ENCODE results near the gene MACROH2A2.
"Not testable (repeated sequence)": the region's sequence is repeated elsewhere in the genome, so short reads cannot be mapped to it uniquely, and the experiment has no call there.

MACROH2A2 gene

DNA sequence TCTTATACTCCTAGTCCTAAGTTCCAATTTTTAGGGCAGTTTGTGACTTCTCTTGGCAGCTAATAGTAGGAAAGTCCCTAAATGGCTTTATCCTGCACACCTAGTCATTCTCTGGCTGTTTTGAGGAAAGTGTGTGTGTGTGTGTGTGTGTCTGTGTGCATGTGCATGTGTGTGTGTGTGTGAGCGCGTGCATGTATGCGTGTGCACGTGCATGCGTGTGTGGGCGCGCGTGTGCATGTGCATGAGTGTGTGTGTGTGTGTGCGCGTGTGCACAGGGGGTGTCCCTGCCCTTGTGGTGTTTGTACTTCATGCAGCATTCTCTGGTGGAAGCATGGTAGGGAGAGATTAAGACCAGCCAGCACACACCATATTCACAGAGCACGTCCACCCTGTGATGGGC, 18.2 kb downstream of the MACROH2A2 start:
- no peak for FAIRE-seq
- no peak for DNase-seq (ENCODE audit: insufficient read length)
- no peak for TF ChIP-seq TAF1 (IDR thresholded peaks at IDR 0.05; ENCODE audit: borderline replicate concordance, low read depth, low read length)
- TF ChIP-seq POLR2AphosphoS5 (IDR thresholded peaks at IDR 0.05; ENCODE audit: low read depth, low read length), result no peak
- no peak for TF ChIP-seq POLR2A (IDR thresholded peaks at IDR 0.05; ENCODE audit: low read depth, low read length)

- TF ChIP-seq POLR2AphosphoS5 (IDR thresholded peaks at IDR 0.05; ENCODE audit: low read depth, low read length), result no peak
- no peak for TF ChIP-seq TAF1 (IDR thresholded peaks at IDR 0.05; ENCODE audit: borderline replicate concordance, low read depth, low read length)
- TF ChIP-seq POLR2A (IDR thresholded peaks at IDR 0.05; ENCODE audit: low read depth, low read length), result no peak
- no peak for DNase-seq (ENCODE audit: insufficient read length)
- FAIRE-seq, result no peak
Observed at GRCh38 chr10:70074165-70074564, 21.5 kb downstream of the MACROH2A2 start.

- FAIRE-seq (no peak), DNase-seq (ENCODE audit: insufficient read length) (no peak)
- TF ChIP-seq POLR2A (IDR thresholded peaks at IDR 0.05; ENCODE audit: low read depth, low read length) (no peak), TAF1 (IDR thresholded peaks at IDR 0.05; ENCODE audit: borderline replicate concordance, low read depth, low read length) (no peak), POLR2AphosphoS5 (IDR thresholded peaks at IDR 0.05; ENCODE audit: low read depth, low read length) (no peak)
Observed at GRCh38 chr10:70074971-70075370, 22.3 kb downstream of the MACROH2A2 start.

GRCh38 chr10:70078329-70078728, 25.7 kb downstream of the MACROH2A2 start:
- no peak for DNase-seq (ENCODE audit: insufficient read length)
- TF ChIP-seq TAF1 (IDR thresholded peaks at IDR 0.05; ENCODE audit: borderline replicate concordance, low read depth, low read length) (no peak), POLR2A (IDR thresholded peaks at IDR 0.05; ENCODE audit: low read depth, low read length) (no peak), POLR2AphosphoS5 (IDR thresholded peaks at IDR 0.05; ENCODE audit: low read depth, low read length) (no peak)
- FAIRE-seq, result no peak

GRCh38 chr10:70078937-70079336, 26.3 kb downstream of the MACROH2A2 start:
- TF ChIP-seq POLR2A (IDR thresholded peaks at IDR 0.05; ENCODE audit: low read depth, low read length), result no peak
- no peak for TF ChIP-seq POLR2AphosphoS5 (IDR thresholded peaks at IDR 0.05; ENCODE audit: low read depth, low read length)
- TF ChIP-seq TAF1 (IDR thresholded peaks at IDR 0.05; ENCODE audit: borderline replicate concordance, low read depth, low read length), result no peak
- no peak for DNase-seq (ENCODE audit: insufficient read length)
- no peak for FAIRE-seq

- not testable (repeated sequence) for FAIRE-seq; DNase-seq (ENCODE audit: insufficient read length)
Observed at GRCh38 chr10:70080789-70081188, 28.1 kb downstream of the MACROH2A2 start.

DNA sequence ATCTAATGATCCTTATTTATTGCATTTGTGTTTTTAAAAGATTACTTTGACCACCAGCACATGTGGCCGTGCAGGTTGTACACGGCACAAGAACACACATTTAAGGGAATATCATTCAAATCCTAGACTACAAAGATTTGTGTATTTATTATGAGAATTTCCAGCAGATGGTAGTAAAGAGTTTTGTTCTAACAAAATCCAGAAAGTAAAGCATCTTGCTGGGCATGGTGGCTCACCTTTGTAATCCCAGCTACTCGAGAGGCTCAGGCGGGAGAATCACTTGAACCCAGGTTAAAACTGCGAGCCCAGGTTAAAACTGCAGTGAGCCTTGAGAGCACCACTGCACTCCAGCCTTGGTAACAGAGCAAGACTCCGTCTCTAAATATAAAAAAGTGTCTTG, 31.5 kb downstream of the MACROH2A2 start:
- DNase-seq (ENCODE audit: insufficient read length) (no peak), FAIRE-seq (no peak)
- TF ChIP-seq TAF1 (IDR thresholded peaks at IDR 0.05; ENCODE audit: borderline replicate concordance, low read depth, low read length) (no peak), POLR2A (IDR thresholded peaks at IDR 0.05; ENCODE audit: low read depth, low read length) (no peak)

DNA sequence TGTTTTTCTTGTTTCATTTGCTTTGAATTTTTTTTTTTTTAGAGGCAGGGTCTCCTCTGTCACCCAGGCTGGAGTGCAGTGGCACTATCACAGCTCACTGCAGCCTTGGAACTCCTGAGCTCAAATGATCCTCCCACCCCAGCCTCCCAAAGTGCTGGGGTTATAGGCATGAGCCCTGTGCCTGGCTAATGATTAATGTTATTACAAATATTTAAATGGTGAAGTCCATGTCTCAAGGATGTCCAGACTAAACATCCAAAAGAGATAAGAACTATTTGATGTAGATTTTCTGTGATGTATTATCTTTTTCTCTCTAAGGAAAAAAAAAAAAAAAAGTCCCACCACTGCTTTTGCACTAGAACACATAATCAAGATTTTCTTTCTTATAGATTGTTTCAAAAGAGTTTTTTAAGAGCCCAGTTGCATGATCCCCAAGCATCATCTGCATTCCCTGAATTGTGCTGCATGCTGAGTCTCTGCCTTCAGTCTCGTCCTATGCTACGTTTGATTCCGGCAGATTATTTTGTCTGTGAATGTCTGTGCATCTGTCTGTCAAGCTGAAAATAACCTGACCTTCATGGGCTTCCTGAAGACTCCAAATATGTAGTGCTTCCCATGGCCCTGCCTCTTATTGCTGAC, 33.4 kb downstream of the MACROH2A2 start:
- TF ChIP-seq POLR2A (IDR thresholded peaks at IDR 0.05; ENCODE audit: low read depth, low read length) (no peak), POLR2AphosphoS5 (IDR thresholded peaks at IDR 0.05; ENCODE audit: low read depth, low read length) (no peak), TAF1 (IDR thresholded peaks at IDR 0.05; ENCODE audit: borderline replicate concordance, low read depth, low read length) (no peak)
- no peak for FAIRE-seq
- DNase-seq (ENCODE audit: insufficient read length), result no peak

DNA sequence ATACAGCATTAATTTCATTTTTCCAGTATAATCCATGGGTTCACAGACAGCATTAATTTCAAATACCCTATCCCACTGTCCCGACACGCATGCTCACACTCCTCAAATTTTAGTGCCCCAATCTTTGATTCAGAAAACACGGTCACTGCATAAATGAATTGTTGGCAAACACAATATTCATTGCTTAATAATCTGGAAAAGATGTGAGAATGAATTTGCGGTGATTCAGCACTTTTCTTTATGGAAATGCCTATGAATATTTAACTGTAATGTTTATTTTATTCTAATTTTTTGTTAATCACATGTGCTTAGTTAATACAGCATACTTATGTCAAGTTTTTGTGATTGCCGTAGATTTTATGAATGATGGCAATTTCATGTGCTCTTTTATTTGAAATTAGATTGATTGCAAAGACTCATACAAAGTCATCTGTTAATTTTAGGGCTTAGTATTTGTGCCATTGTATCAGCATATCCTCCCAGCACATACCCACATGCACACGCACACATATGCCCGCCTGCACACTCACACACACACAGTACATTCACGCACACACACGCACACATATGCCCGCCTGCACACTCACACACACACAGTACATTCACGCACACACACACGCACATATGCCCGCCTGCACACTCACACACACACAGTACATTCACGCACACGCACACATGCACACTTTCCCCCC, 35.1 kb downstream of the MACROH2A2 start:
- DNase-seq (ENCODE audit: insufficient read length) (no peak), FAIRE-seq (no peak)
- no peak for TF ChIP-seq TAF1 (IDR thresholded peaks at IDR 0.05; ENCODE audit: borderline replicate concordance, low read depth, low read length)
- no peak for TF ChIP-seq POLR2A (IDR thresholded peaks at IDR 0.05; ENCODE audit: low read depth, low read length)
- no peak for TF ChIP-seq POLR2AphosphoS5 (IDR thresholded peaks at IDR 0.05; ENCODE audit: low read depth, low read length)

- TF ChIP-seq POLR2A (IDR thresholded peaks at IDR 0.05; ENCODE audit: low read depth, low read length), result no peak
- TF ChIP-seq TAF1 (IDR thresholded peaks at IDR 0.05; ENCODE audit: borderline replicate concordance, low read depth, low read length), result no peak
- TF ChIP-seq POLR2AphosphoS5 (IDR thresholded peaks at IDR 0.05; ENCODE audit: low read depth, low read length), result no peak
- DNase-seq (ENCODE audit: insufficient read length) (no peak), FAIRE-seq (no peak)
Observed at GRCh38 chr10:70088308-70088698, 35.7 kb downstream of the MACROH2A2 start.

GRCh38 chr10:70090013-70090412, 37.4 kb downstream of the MACROH2A2 start:
- no peak for DNase-seq (ENCODE audit: insufficient read length)
- no peak for TF ChIP-seq POLR2AphosphoS5 (IDR thresholded peaks at IDR 0.05; ENCODE audit: low read depth, low read length)
- TF ChIP-seq TAF1 (IDR thresholded peaks at IDR 0.05; ENCODE audit: borderline replicate concordance, low read depth, low read length), result no peak
- TF ChIP-seq POLR2A (IDR thresholded peaks at IDR 0.05; ENCODE audit: low read depth, low read length), result no peak
- FAIRE-seq, result no peak

DNA sequence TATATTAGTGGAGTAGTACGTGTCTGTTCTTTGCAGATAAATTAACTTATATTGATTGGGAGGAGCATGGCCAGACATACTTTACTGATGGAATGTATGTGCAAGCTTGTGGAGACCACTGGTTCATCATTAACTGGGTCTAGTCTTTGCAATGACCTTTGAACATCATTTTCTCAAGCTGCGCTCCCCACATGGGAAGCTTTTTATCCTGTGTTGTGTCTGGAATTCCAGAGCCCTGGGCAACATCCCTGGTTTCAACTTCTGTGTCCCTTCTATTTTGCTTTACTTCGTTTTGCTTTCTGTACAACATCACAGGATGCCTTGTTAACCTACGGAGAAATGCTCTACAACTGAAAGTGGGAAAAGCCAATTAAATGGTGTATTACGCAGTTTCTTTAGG, 38.3 kb downstream of the MACROH2A2 start:
- no peak for TF ChIP-seq POLR2A (IDR thresholded peaks at IDR 0.05; ENCODE audit: low read depth, low read length)
- TF ChIP-seq POLR2AphosphoS5 (IDR thresholded peaks at IDR 0.05; ENCODE audit: low read depth, low read length), result no peak
- no peak for TF ChIP-seq TAF1 (IDR thresholded peaks at IDR 0.05; ENCODE audit: borderline replicate concordance, low read depth, low read length)
- no peak for DNase-seq (ENCODE audit: insufficient read length)
- FAIRE-seq, result no peak
